Kidney epithelial cell (primary cell): Measurements from ENCODE around the gene IRGM. TPM values are rescaled to one million over a fixed set of nuclear protein-coding genes. Genes with fewer than 3 reads are reported as not detected.
"Not testable (repeated sequence)": the region's sequence is repeated elsewhere in the genome, so short reads cannot be mapped to it uniquely, and the experiment has no call there.

ENCODE experiments used
- DNase-seq: peaks from one replicate; pipeline ENCODE4 v3.0.0-alpha.2; 2010; ENCODE audit warnings: low read depth
- H3K27me3 ChIP-seq: 2 replicates; pipeline ENCODE4 v1.6.0; 2011; ENCODE audit warnings: low read length; ENCODE audit not compliant: control insufficient read depth, insufficient read depth
- H3K36me3 ChIP-seq: 2 replicates; pipeline ENCODE4 v1.5.1; 2011; ENCODE audit warnings: low read length; ENCODE audit not compliant: control insufficient read depth, insufficient read depth
- H3K4me3 ChIP-seq: 2 replicates; pipeline ENCODE4 v1.5.1; 2011; ENCODE audit warnings: low read depth, mild to moderate bottlenecking, control low read depth, low read length
- CTCF ChIP-seq: IDR thresholded peaks from 2 replicates; pipeline ENCODE4 v1.5.1; 2011; ENCODE audit warnings: mild to moderate bottlenecking, moderate library complexity, low read length, control low read depth, inconsistent platforms; ENCODE audit not compliant: insufficient read depth, poor library complexity, severe bottlenecking
- total RNA-seq: library from RNA; depleted of rRNA; stranded (reverse); fragments of >200 nt; gene quantifications from 2 replicates; pipeline ENCODE4 v1.2.3, GENCODE V29; 2015

The IRGM gene
- total RNA-seq, 1 donor from 2014 or later = not detected

GRCh38 chr5:150847334-150847695 is 994 bp downstream of the IRGM start:
- Histone ChIP-seq H3K36me3 (no peaks in the 10 kb centered on the region), H3K27me3 (no peaks in the 10 kb centered on the region), H3K4me3 (no peak overlapping the region)
- no peak for DNase-seq
- no peak for TF ChIP-seq CTCF

GRCh38 chr5:150848271-150848670 is 1.9 kb downstream of the IRGM start:
- Histone ChIP-seq H3K4me3 (no peak overlapping the region), H3K36me3 (no peaks in the 10 kb centered on the region), H3K27me3 (no peaks in the 10 kb centered on the region)
- DNase-seq = no peak
- no peak for TF ChIP-seq CTCF

- no peaks in the 10 kb centered on the region for H3K27me3 ChIP-seq
- TF ChIP-seq CTCF = no peak
- no peak for DNase-seq
- no peaks in the 10 kb centered on the region for H3K36me3 ChIP-seq
- no peak overlapping the region for H3K4me3 ChIP-seq
Observed at GRCh38 chr5:150851039-150851438, 4.7 kb downstream of the IRGM start.

GRCh38 chr5:150853561-150853960 is 7.2 kb downstream of the IRGM start:
- H3K27me3 ChIP-seq = no peaks in the 10 kb centered on the region
- no peak for TF ChIP-seq CTCF
- H3K4me3 ChIP-seq = no peak overlapping the region
- no peak for DNase-seq
- no peaks in the 10 kb centered on the region for H3K36me3 ChIP-seq

- not testable (repeated sequence) for H3K36me3 ChIP-seq, DNase-seq, H3K27me3 ChIP-seq, H3K4me3 ChIP-seq
Observed at GRCh38 chr5:150856700-150857099, 10.4 kb downstream of the IRGM start.

- no peak for DNase-seq
- Histone ChIP-seq H3K27me3 (no peaks in the 10 kb centered on the region), H3K4me3 (no peak overlapping the region), H3K36me3 (no peaks in the 10 kb centered on the region)
- TF ChIP-seq CTCF = no peak
Observed at GRCh38 chr5:150860246-150860821, 14.0 kb downstream of the IRGM start.
